HG03095 (cell line): ENCODE results near the gene SSTR1.

Source experiments
- ATAC-seq: cut with Tn5 transposase; IDR thresholded peaks from one replicate; pipeline ENCODE4 v1.9.1; 2021; ENCODE audit warnings: moderate library complexity; ENCODE audit not compliant: unreplicated experiment

Gene SSTR1

GRCh38 chr14:38233218-38233617, 25.5 kb downstream of the SSTR1 start:
- ATAC-seq = no peak

GRCh38 chr14:38238332-38238731, 30.6 kb downstream of the SSTR1 start:
- ATAC-seq = no peak

GRCh38 chr14:38238878-38239277, 31.2 kb downstream of the SSTR1 start:
- ATAC-seq = no peak

GRCh38 chr14:38243696-38244240, 36.1 kb downstream of the SSTR1 start:
- ATAC-seq = no peak

- no peak for ATAC-seq
Observed at GRCh38 chr14:38248321-38249028, 40.8 kb downstream of the SSTR1 start.

GRCh38 chr14:38250331-38250730, 42.6 kb downstream of the SSTR1 start:
- ATAC-seq = no peak

GRCh38 chr14:38252066-38252710, 44.5 kb downstream of the SSTR1 start:
- ATAC-seq = no peak

GRCh38 chr14:38253676-38254075, 46.0 kb downstream of the SSTR1 start:
- ATAC-seq = no peak

- no peak for ATAC-seq
Observed at GRCh38 chr14:38254571-38255407, 47.1 kb downstream of the SSTR1 start.

GRCh38 chr14:38255408-38255672, 47.6 kb downstream of the SSTR1 start:
- ATAC-seq = no peak

GRCh38 chr14:38255673-38256532, 48.2 kb downstream of the SSTR1 start, which contains the start of gene CLEC14A:
Gene CLEC14A (minus strand): TSS chr14:38256093. CDS start chr14:38256022, 71 bp downstream.
- ATAC-seq = no peak

GRCh38 chr14:38256533-38256840, 48.8 kb downstream of the SSTR1 start:
- ATAC-seq = no peak

- no peak for ATAC-seq
Observed at GRCh38 chr14:38257507-38257906, 49.8 kb downstream of the SSTR1 start.

GRCh38 chr14:38261620-38262019, 53.9 kb downstream of the SSTR1 start:
- no peak for ATAC-seq
